ENCODE data around the gene CCM2.

DNA sequence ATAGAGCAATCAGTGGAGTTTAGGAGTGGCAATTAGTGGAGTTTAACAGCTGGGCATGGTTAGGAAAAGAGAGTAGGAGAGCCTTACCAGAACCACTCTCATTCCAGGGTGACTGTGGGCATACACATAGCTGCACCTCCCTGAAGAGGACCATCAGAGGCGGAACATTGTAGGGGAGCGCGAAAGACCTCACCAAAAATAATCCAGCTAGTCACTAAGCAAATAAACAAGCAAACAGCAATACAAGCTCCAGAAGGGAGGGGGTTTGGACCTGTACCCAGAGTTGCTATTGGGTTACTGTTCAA is 92.9 kb downstream of the CCM2 start:
- TF ChIP-seq POLR2A (IDR thresholded peaks at IDR 0.05) (no peak), CTCF (IDR thresholded peaks at IDR 0.05) (no peak), EP300 (IDR thresholded peaks at IDR 0.05) (no peak), POLR2AphosphoS5 (IDR thresholded peaks at IDR 0.05) (no peak)
